AG09309 (cell line): ENCODE data around the gene CLEC2L.

ENCODE experiments used
- DNase-seq: peaks from one replicate; pipeline ENCODE4 v3.0.0-alpha.2; 2010; ENCODE audit warnings: low read depth
- H3K4me3 ChIP-seq: 2 replicates; pipeline ENCODE4 v1.5.1; 2011; ENCODE audit warnings: mild to moderate bottlenecking, low read depth, low read length, moderate library complexity; ENCODE audit not compliant: control insufficient read depth
- CTCF ChIP-seq: IDR thresholded peaks from 2 replicates; pipeline ENCODE4 v1.5.1; 2011; ENCODE audit warnings: mild to moderate bottlenecking, low read depth, low read length, inconsistent platforms; ENCODE audit not compliant: insufficient read depth, control insufficient read depth; ENCODE audit errors: missing control alignments

Gene CLEC2L

GRCh38 chr7:139538881-139539635, 15.6 kb downstream of the CLEC2L start:
- no peak overlapping the region for H3K4me3 ChIP-seq
- DNase-seq = no peak
- no peak for TF ChIP-seq CTCF

- H3K4me3 ChIP-seq = no peak overlapping the region
- TF ChIP-seq CTCF = no peak
- DNase-seq = no peak
Measured at GRCh38 chr7:139540203-139540602, 16.7 kb downstream of the CLEC2L start.

GRCh38 chr7:139541600-139542307, 18.3 kb downstream of the CLEC2L start:
- H3K4me3 ChIP-seq = no peak overlapping the region
- no peak for TF ChIP-seq CTCF
- DNase-seq = no peak

- no peak for DNase-seq
- TF ChIP-seq CTCF = no peak
- no peak overlapping the region for H3K4me3 ChIP-seq
Measured at GRCh38 chr7:139542308-139543151, 19.0 kb downstream of the CLEC2L start.

- H3K4me3 ChIP-seq = no peak overlapping the region
- no peak for DNase-seq
- TF ChIP-seq CTCF = no peak
Measured at GRCh38 chr7:139543801-139544603, 20.5 kb downstream of the CLEC2L start.

- DNase-seq = no peak
- TF ChIP-seq CTCF = no peak
- no peak overlapping the region for H3K4me3 ChIP-seq
Measured at GRCh38 chr7:139544645-139545044, 21.2 kb downstream of the CLEC2L start.
